HFFc6 (cell line): ENCODE results near the gene TCERG1L. TPM values are rescaled to one million over a fixed set of nuclear protein-coding genes. Genes with fewer than 3 reads are reported as not detected.

Source experiments
- DNase-seq: peaks from one replicate; pipeline ENCODE4 v3.0.0-alpha.2; 2018
- H3K27ac Mint-ChIP-seq: 2 replicates; pipeline ENCODE4 v1.8.0; 2020; ENCODE audit warnings: mild to moderate bottlenecking, mixed read lengths
- H3K27me3 Mint-ChIP-seq: 2 replicates; pipeline ENCODE4 v1.8.0; 2021; ENCODE audit warnings: mild to moderate bottlenecking, moderate library complexity, mixed read lengths; ENCODE audit not compliant: insufficient read depth
- H3K36me3 Mint-ChIP-seq: 2 replicates; pipeline ENCODE4 v1.8.0; 2021; ENCODE audit warnings: low read depth, mixed read lengths
- H3K4me1 Mint-ChIP-seq: 2 replicates; pipeline ENCODE4 v1.8.0; 2020; ENCODE audit warnings: low read depth, mixed read lengths
- H3K4me3 Mint-ChIP-seq: 2 replicates; pipeline ENCODE4 v1.8.0; 2020; ENCODE audit warnings: mild to moderate bottlenecking, moderate library complexity, mixed read lengths
- H3K9me3 Mint-ChIP-seq: 2 replicates; pipeline ENCODE4 v1.8.0; 2020; ENCODE audit warnings: mild to moderate bottlenecking, mixed read lengths
- total RNA-seq, 6 experiments: library from RNA; stranded (reverse); fragmentation: NEBNext Ultra II Directional; extraction: Animal tissue kit (Norgen Biotek cat#: 25700); gene quantifications; 2 replicates in 1 of 6; 3 replicates in 5 of 6; pipeline ENCODE4 v1.2.3, GENCODE V29; 2021
- TF ChIP-seq, protein P1 (sequence below): fragments of 200-600 bp; sonication (generic); IDR thresholded peaks from 2 replicates; pipeline ENCODE4 v1.5.0; 2021; ENCODE audit warnings: antibody characterized with exemption, mild to moderate bottlenecking

The TCERG1L gene
- total RNA-seq, 6 experiments from 2014 or later, result 0.09 TPM; not detected in 5

GRCh38 chr10:131053192-131053591 lies 258.3 kb downstream of the TCERG1L start:
- no peak for DNase-seq
- peaks cover 1% of the 10 kb centered on the region; the same call in 1 of the 2 replicates for H3K27me3 Mint-ChIP-seq
- peaks cover 51% of the 10 kb centered on the region for H3K9me3 Mint-ChIP-seq
- TF ChIP-seq, protein P1, sequence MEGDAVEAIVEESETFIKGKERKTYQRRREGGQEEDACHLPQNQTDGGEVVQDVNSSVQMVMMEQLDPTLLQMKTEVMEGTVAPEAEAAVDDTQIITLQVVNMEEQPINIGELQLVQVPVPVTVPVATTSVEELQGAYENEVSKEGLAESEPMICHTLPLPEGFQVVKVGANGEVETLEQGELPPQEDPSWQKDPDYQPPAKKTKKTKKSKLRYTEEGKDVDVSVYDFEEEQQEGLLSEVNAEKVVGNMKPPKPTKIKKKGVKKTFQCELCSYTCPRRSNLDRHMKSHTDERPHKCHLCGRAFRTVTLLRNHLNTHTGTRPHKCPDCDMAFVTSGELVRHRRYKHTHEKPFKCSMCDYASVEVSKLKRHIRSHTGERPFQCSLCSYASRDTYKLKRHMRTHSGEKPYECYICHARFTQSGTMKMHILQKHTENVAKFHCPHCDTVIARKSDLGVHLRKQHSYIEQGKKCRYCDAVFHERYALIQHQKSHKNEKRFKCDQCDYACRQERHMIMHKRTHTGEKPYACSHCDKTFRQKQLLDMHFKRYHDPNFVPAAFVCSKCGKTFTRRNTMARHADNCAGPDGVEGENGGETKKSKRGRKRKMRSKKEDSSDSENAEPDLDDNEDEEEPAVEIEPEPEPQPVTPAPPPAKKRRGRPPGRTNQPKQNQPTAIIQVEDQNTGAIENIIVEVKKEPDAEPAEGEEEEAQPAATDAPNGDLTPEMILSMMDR, result no peak
- no peaks in the 10 kb centered on the region; the same call in 1 of the 2 replicates for H3K36me3 Mint-ChIP-seq
- H3K27ac Mint-ChIP-seq, result no peak overlapping the region
- H3K4me3 Mint-ChIP-seq, result no peak overlapping the region
- no peaks in the 10 kb centered on the region for H3K4me1 Mint-ChIP-seq

DNA sequence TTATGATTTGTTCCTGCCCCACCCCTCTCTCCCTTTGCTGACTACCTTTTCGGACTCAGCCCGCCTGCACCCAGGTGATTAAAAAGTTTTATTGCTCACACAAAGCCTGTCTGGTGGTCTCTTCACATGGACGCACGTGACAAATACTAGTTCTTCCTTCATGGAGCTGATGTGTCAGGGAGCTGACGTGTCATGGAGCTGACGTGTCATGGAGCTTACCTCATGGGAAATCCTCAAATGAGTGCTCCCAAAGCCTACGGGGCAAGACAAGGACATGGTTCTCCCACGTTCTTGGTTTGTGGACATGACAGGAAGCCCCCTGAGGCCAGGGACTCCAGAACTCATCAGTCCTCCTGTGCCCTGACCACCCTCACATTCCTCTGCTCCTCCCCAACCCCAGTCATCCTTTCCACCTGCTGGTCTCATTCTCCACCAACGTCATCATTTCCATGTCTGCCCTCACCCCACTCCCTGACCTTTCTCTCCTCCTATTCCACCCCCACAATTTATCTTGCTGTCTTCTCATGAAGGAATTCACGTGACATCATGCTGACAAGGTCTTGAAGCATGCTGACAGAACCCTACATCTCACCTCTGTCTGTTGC lies 261.3 kb downstream of the TCERG1L start:
- H3K4me3 Mint-ChIP-seq, result no peak overlapping the region
- TF ChIP-seq, protein P1, result no peak
- no peak overlapping the region for H3K27ac Mint-ChIP-seq
- H3K4me1 Mint-ChIP-seq, result no peaks in the 10 kb centered on the region
- H3K9me3 Mint-ChIP-seq, result peaks cover 54% of the 10 kb centered on the region
- H3K27me3 Mint-ChIP-seq, result peaks cover 1% of the 10 kb centered on the region; the same call in 1 of the 2 replicates
- H3K36me3 Mint-ChIP-seq, result no peaks in the 10 kb centered on the region
- no peak for DNase-seq

DNA sequence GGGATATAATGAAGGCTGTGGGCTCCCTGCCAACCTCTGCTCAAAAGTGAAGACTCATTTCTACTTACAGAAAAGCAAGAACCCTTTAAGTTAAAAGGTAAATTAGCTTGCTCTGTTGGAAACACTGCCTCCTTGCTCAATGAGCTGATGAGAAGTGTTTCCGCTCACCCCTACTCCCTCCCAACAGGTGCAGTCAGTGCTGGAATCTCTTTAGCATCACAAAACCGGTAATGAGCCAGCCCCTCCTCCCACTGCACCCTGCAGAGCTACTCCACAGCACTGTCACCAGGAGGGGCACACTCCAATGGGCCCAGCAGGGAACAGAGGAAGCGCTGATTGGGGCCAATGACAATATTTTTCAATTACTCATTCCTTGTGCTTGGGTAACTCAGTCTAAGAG lies 262.5 kb downstream of the TCERG1L start:
- Mint-ChIP-seq H3K36me3 (no peaks in the 10 kb centered on the region), H3K27ac (no peak overlapping the region), H3K27me3 (peaks cover 1% of the 10 kb centered on the region; the same call in 1 of the 2 replicates), H3K4me1 (no peaks in the 10 kb centered on the region), H3K9me3 (peaks cover 56% of the 10 kb centered on the region), H3K4me3 (no peak overlapping the region)
- DNase-seq, result no peak
- TF ChIP-seq, protein P1, result no peak

DNA sequence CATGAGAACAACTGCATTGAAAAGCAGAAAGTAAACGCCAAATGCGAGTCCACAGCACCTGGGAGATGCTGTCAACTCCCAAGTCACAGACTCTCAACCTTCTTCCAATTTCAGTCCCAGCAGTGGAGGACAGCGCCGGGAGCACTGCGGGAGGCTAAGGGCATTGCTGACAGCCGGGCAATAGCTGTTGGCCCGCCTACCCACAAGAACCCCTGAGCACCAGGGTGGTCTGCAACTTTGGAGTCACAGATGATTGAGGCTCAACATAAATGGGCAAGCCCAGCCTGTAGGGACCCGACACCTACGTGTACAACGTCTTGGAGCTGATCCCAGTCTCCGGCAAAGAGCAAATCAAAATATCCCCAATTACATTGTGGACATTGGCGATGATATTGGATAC lies 262.9 kb downstream of the TCERG1L start:
- peaks cover 1% of the 10 kb centered on the region; the same call in 1 of the 2 replicates for H3K27me3 Mint-ChIP-seq
- TF ChIP-seq, protein P1, result no peak
- no peaks in the 10 kb centered on the region for H3K36me3 Mint-ChIP-seq
- no peak for DNase-seq
- H3K4me3 Mint-ChIP-seq, result no peak overlapping the region
- H3K9me3 Mint-ChIP-seq, result peaks cover 52% of the 10 kb centered on the region
- H3K27ac Mint-ChIP-seq, result no peak overlapping the region
- no peaks in the 10 kb centered on the region for H3K4me1 Mint-ChIP-seq

GRCh38 chr10:131047501-131047900 lies 264.0 kb downstream of the TCERG1L start:
- H3K36me3 Mint-ChIP-seq, result no peaks in the 10 kb centered on the region
- peaks cover 44% of the 10 kb centered on the region for H3K9me3 Mint-ChIP-seq
- H3K27ac Mint-ChIP-seq, result no peak overlapping the region
- peaks cover 1% of the 10 kb centered on the region; the same call in 1 of the 2 replicates for H3K27me3 Mint-ChIP-seq
- no peak overlapping the region for H3K4me3 Mint-ChIP-seq
- no peaks in the 10 kb centered on the region for H3K4me1 Mint-ChIP-seq
- DNase-seq, result no peak
- TF ChIP-seq, protein P1, result no peak
